Stimulated activated CD8-positive, alpha-beta memory T cell treated with anti-CD3 and anti-CD28 coated beads, Interleukin-7, amount 100 ng/mL, for 1 hour (primary cell): ENCODE data around the gene PCSK5.
"Not testable (repeated sequence)": the region's sequence is repeated elsewhere in the genome, so short reads cannot be mapped to it uniquely, and the experiment has no call there.

ENCODE experiments used
- DNase-seq, 2 donors: peaks; one replicate each; pipeline ENCODE4 v3.0.0-alpha.2; 2020; ENCODE audit warnings: low read depth in 2 of 2

PCSK5 gene

DNA sequence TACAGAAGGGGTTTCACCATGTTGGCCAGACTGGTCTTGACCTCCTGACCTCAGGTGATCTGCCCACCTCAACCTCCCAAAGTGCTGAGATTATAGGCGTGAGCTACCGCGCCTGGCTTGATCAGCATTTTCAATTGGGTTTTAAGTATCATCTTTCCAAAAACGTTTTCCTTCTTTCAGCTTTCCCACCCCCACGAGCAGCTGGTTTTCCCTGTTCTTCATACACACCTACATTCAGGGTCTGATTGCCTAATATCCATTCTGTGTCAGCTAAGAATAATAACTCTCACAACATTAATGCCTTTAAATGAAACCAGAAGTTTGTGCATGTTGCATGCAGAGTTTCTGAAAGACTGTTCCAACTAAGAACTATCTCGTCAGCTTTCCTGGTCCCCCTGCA is 465.4 kb downstream of the PCSK5 start:
- DNase-seq = no peak

DNA sequence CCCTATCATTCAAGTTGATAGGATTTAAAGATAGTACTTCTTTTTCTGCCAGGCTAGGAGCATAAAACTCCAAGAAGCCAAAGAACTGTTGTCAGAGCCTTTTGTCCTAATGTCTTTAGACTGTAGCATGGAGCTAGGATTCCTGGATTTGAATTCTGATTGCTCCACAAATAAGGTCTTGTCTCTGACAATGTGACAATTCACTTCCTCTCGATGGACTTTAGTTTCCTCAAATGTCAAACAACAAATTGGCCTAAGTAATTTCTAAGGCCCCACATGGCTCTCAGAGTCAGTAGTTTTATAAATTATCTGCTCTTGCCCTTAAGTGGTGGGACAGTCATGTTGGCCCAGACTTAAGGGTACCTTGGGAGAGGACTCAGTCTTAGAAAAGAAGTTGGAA is 467.1 kb downstream of the PCSK5 start:
- DNase-seq = no peak

DNA sequence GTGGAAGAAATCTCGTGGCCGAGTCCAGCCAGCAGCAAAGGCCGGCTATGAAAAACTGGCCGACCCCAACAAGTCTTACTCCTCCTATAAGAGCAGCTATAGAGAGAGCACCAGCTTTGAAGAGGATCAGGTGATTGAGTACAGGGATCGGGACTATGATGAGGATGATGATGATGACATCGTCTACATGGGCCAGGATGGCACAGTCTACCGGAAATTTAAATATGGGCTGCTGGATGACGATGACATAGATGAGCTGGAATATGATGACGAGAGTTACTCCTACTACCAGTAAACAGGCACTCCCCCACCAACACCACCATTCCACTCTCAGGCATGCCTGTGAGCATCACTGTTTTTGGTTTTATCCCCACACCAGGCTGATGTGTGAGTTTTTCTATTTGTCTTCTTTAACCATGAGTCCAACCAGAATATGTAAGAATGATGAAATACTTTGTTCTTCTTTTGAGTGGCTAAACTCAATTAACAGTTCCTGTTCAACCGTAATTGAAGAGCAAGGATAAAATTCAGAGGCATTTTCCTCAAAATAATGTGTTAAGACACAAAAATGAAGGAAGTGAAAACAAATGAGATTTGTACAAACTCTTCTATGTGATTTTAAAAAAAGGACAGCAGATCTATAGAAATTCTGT is 468.3 kb downstream of the PCSK5 start:
- DNase-seq = no peak

DNA sequence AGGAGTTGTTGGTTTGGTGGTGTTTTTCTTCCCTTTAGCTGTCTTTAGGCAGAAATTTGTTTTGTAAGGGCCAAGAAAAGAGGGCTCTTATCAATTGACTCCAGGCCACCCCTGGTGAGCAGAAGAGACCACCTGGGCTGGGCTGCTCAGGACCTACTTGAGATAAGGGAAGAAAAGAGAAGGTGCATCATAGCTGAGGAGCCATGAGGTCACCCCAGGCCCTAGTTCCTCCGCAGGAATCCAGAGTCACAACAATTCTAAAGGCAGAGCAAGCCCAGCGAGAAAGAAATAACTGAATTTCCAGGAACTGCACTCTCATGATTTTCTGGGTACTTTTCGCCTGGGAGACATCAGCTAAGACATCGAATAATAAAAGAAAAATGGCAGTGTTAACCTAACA is 468.9 kb downstream of the PCSK5 start:
- DNase-seq = no peak

DNA sequence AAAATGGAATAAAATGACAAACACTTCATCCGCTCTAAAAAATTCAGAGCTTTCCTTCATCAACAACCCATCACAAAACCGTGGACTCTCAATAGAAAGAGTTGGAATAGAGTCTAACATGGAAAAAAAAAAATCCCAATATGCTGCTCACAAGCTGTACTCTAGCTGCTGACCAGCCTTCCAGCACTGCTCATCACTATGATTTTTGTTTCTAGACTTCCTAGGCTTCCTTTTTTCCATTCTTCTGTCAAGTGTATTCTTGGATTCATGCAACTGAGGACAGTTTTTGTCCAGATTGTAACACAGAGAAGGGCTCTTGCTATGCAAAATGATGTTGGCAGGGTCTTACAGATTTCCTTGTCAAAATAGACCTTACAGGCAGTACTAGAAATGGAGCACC is 469.3 kb downstream of the PCSK5 start:
- no peak for DNase-seq

DNA sequence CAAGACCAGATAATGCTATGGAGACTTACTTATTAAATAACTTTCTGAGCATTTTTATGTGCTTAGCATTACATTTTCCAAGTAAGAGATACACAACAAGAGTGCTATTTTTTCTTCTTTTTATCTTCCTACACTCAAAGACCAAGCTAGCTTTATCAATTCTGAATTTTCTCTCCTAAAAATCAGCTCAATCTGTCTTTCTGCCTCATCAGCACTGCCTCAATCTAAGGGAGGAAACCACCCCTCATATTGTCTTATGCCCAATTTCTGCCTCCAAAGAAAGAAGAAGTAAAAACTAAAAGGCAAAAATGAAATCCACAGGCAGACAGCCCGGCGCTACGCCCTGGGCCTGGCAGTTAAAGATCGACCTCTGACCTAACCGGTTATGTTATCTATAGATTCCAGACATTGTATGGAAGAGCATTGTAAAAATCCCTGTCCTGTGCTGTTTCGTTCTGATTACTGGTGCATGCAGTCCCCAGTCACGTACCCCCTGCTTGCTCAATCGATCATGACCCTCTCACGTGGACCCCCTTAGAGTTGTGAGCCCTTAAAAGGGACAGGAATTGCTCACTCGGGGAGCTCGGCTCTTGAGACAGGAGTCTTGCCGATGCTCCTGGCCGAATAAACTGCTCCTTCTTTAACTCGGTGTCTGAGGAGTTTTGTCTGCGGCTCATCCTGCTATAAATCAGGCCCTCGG is 472.0 kb downstream of the PCSK5 start:
- not testable (repeated sequence) for DNase-seq

DNA sequence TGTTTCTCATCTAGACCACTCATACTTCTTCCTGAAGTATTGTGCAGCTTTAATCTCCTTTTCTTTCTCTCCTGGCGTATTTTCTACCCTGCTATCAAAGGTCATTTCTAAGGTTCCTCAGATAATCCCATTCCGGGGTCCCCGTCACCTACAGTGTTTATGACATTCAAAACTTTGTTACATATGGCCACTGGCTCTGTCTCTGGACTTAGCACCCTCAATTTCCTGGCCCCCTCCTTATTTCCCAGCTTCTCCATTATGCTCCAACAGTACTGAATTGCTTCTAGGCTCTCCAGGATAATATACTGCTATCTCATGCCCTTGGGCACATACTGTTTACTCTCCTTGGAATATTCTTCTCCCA is 472.5 kb downstream of the PCSK5 start:
- no peak for DNase-seq

DNA sequence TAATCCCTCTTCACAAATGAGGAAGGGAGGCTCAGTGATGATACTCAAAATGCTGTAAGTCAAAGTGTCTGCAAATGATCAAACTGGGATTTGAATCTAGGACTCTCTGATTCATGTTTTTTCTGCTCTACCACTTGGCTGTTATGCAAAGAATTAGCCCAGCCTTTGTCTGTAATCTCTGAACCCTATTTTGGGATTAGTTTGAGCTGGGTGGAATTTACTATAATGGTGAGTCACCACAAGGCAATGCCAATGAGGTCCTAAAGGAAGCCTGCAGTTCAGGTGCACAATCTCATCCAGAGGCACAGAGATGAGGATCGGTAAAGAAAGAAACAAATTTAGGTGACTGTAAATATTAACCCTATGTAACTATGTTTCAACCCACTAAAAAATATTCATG is 474.6 kb downstream of the PCSK5 start:
- DNase-seq = no peak

DNA sequence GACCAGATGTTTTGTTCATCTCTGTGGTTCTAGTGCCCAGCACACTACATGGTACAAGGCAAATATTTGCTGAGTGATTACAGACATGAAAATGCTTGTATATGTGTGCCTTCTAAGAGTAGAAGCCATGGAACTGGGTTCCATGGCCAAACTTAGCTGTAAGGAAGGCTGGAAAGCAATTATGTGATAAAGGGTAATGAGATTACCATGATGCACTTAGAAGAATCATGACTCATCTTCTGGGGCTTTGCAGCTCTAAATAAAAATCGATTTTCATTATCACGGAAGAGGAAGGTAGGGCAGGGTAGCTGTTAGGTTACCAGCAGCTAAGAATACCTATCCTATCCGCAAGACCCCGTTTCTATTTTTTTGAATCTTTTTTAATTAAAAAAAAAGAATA is 475.8 kb downstream of the PCSK5 start:
- no peak for DNase-seq

DNA sequence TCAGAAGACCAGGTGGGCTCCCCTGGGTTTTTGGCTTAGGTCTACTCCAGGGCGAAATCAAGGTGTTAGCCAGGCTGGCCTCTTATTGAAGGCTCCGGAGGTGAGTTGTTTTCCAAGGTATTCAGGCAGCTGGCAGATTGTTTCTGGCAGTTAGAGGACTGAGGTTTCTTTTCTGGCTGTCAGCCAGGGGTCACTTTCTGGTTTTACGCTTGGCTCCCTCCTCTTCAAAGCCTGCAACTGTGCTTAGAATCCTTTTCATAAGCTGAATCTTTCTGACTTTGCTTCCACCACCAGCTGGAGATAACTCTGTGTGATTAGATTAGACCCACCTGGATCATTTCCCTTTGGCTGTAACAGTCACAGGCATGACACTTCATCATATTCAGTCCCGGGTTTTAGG is 479.1 kb downstream of the PCSK5 start:
- DNase-seq = no peak

DNA sequence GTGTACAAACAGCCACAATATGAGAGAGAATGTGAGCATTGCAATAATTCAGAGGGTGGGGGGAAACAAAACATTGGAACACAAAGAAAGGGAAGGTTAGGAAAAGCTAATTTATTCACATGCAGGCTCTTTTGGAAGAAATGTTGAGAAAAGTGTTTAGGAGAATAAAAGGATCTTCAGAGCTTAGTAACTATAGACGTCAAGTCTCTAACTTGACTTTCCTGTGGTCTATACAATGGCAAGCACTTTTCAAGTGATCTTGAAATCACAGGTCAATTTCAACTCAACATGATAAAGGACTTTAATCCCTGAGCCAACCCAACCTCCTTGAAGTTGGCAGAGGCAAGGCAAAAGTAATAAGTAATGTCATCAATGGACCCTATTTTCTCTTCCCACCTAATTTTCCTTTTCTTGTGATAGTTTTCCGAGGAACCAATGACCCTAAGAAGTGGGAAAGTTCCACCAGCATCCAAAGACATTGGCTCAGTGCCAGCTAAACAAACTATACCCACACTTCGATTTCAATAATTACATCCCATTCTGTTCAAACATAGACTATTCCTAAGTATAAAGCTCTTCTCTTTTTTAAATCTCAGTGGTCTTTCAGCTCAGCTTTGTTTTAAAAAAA is 480.0 kb downstream of the PCSK5 start:
- no peak for DNase-seq

DNA sequence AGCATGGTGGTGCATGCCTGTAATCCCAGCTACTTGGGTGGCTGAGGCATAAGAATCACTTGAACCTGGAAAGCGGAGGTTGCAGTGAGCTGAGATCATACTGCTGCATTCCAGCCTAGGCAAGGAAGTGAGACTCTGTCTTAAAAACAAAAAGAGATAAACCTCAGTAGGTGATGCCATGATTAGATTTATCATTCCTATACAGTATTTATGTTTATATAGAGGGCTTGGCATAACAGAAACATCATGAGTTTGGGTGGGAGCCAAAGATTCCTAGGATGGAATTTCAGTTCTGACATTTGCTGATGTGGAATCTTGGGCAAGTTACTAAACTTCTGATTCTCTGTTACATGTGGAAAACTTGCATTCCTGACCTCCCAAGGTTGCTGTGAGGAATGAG is 481.4 kb downstream of the PCSK5 start:
- no peak for DNase-seq

DNA sequence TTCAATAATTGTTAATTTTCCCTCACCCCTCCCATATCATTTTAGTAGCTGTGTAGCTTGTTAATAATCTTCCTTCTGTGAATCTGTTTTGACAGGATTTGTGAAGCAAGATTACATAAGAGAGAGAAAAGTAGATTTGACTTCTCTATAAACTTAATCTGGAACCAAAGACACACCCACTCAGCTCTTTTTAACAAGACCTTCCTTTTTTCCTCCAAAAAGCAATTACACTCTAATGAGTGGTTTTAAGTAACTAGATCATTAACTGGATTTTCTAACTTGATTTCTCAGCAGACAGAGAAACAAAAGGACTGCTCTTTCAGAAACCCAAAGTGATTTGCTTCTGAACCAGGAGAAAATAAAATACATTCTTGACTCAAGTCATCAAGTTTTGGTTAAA is 481.9 kb downstream of the PCSK5 start:
- no peak for DNase-seq

DNA sequence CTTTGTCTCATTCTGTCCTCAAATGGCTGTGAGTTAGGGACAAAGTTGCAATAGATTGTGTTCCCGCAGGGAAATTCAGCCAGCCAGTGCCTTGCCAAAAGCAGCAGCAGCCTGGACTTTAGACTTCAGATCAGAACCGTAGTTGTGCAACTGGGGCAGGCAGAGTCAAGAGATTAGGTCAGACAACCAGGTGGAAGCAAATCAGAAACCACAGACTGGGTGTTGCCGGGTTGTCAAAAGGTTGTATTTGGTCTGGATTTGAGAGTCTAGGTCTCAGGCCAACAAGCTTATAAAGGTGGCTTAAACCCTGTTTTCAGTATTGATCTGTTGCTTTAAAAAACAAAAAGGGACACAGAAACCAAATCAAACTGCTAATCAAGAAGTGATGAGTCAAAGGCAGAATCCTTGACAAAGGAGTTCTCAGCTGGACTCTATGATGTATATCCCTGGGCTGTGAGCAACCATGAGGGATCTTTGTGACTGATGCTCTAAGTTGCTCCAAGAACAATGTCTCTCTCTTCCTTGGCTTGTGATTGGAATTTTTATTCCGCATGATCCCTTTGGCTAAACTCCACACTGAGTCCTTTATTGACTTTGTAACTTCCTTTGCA is 482.8 kb downstream of the PCSK5 start:
- DNase-seq = no peak

DNA sequence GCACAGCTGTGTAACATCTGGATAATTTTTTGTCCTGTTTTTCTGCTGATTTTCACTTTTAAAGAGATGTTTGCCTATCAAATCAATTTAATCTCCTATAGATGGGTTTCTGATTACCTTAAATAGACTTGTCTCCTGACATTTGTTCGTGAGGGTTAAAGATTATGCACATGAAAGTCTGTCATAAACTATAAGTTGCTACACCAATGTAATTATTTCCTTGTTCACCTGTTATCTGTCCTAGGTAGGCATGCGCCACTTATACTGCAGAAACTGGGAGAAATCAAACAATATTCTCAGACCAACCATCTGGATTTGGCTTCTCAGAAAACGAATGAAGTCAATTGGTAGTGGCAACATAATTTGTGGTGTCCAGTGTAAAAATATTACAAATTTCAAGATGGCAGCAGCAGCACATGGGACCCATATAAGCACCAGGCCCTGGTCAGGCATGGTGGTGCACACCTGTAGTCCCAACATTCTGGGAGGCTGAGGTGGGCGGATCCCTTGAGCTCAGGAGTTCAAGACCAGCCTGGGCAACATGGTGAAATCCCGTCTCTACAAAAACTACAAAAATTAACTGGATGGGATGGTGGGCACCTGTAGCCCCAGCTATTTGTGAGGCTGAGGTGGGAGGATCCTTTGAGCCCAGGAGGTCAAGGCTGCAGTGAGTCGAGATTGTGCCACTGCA is 483.5 kb downstream of the PCSK5 start:
- no peak for DNase-seq

DNA sequence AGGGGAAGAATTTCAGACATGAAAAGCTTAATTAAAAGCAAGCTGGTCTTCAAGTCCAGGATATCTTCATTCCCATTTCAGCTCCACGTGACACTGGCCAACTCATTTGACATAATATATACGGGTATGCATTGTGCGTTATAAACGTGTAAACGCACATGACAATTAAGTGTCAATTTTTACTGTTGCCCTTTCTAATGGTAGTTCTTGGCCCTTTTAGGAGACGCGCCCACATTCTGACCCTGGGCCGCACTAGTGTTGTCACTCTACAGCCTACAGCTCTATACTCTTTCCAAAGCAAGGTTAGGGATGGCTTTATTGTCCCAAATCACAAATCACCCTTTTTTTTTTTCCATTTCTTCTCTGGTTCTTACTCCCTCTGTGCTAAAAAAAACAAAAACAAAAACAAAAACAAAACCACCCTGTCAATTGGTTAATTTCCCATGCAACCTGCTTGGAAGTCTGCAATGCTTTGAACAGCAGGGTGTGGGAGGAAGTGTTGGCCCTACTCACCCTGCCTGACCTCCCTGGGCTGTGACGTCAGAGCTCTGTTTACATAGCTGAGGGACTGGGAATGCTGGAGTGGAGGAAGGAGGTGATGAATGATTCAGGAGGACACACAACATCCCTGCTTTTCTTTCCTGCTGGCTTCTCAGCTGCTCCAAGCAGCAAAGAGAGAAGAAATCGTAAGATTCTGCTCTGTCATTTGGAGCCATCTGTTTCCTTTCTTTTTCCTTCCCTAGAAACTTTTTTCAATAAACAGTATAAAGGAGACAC is 484.5 kb downstream of the PCSK5 start:
- DNase-seq = no peak

DNA sequence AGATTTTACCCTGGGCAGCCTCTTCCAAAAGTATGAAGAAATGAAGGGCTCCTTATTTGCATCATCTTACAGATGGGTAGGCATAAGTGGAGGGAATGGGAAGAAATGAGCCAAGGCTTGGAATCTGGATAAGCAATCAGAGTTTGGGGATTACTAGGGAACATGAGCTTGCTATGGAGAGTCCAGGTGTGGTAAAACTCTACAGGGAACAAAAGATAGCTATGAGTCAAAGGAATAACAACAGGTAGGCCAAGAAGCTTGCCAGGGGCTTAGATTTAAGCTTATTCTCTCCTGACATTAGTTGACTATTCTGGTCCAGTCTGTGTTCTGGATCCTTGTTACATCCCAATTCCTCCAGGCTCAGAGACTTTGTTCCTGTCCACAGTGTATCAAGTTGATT is 487.3 kb downstream of the PCSK5 start:
- no peak for DNase-seq

DNA sequence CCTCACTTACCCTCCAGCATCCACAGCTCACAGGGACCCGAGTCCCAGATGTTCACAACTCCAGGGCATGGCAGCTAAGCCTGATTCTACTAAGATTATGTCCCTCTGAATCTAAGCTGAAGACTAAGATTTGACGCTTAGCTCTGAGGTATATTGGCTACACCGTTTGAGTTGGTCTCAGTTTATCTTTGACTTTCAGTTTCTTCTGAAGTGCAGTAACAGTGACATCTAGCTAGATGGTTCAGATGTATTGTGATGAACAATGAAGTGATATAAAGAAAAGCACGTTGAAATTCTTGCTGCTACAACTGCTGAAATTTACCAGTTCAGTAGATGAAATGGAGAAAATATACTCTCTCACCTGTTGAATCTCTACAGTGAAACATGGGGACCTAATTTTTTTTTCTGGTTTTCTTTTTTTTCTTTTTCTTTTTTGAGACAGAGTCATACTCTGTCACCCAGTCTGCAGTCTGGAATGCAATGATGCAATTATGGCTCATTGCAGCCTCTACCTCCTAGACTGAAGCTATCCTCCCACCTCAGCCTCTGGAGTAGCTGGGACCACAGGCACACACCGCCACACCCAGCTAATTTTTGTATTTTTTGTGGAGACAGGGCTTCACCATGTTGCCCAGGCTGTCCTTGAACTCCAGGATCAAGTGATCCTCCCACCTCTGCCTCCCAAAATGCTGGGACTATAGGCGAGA is 488.0 kb downstream of the PCSK5 start:
- DNase-seq = no peak

DNA sequence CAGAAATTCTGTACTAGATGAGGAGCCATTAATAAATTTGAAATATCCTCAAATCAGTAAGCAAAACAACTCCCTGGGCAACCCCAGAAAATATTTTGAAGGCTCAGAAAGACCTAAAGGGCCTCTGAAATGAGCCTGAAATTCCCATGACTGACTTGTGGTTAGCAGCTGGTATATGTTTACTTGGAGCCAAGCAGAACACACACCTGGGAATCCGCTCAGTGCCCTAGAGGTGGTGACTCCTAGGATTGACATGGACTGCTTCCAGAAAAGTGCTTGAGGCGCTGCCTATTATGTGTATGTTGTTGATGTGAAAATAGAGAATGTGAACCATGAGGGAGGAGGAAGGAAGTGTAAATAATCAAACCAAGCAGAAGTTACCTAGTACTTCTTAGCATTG is 489.0 kb downstream of the PCSK5 start:
- no peak for DNase-seq

DNA sequence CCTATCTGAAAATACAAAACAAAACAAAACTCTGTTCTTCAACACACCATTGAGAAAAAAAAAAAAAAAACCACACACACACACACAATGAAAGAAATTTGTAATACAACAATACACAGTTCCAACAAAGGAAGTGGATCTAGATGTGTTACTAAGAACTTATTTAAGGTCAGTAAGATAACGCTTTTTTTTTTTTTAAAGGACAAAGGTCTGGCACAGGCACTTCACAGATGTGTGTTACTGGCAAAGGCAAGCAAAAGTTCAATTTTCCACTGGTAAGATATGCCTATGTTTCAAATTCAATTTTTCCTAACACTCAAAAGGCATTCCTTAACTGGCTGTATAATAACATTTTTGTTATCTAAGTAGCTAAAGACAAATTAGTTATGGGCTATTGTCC is 500.2 kb downstream of the PCSK5 start:
- no peak for DNase-seq
